Neuronal stem cell (in vitro differentiated cells): Measurements from ENCODE around the gene SPIRE2.
"Not testable (repeated sequence)": the region's sequence is repeated elsewhere in the genome, so short reads cannot be mapped to it uniquely, and the experiment has no call there.

Experiments
- DNase-seq: peaks from one replicate; pipeline ENCODE4 v3.0.0-alpha.2; 2013; ENCODE audit warnings: low spot score
- H2AFZ ChIP-seq: one replicate; pipeline ENCODE4 v1.6.1; 2013; ENCODE audit warnings: mild to moderate bottlenecking, low read length, inconsistent platforms
- H2AK5ac ChIP-seq: 2 replicates; pipeline ENCODE4 v1.6.1; 2013; ENCODE audit warnings: low read depth, mild to moderate bottlenecking, inconsistent platforms, low read length, moderate library complexity, mixed read lengths
- H2BK120ac ChIP-seq: 2 replicates; pipeline ENCODE4 v1.6.1; 2013; ENCODE audit warnings: low read depth, mild to moderate bottlenecking, inconsistent platforms, low read length, moderate library complexity, mixed read lengths
- H2BK12ac ChIP-seq: one replicate; pipeline ENCODE4 v1.6.1; 2013; ENCODE audit warnings: low read length, inconsistent platforms
- H2BK15ac ChIP-seq: 2 replicates; pipeline ENCODE4 v1.6.1; 2013; ENCODE audit warnings: mild to moderate bottlenecking, low read length, inconsistent platforms, mixed read lengths
- H2BK5ac ChIP-seq: one replicate; pipeline ENCODE4 v1.6.1; 2013; ENCODE audit warnings: inconsistent platforms, mild to moderate bottlenecking, low read length, moderate library complexity
- H3K14ac ChIP-seq: one replicate; pipeline ENCODE4 v1.6.1; 2013; ENCODE audit warnings: low read length, inconsistent platforms
- H3K18ac ChIP-seq: 2 replicates; pipeline ENCODE4 v1.6.1; 2013; ENCODE audit warnings: low read length, inconsistent platforms
- H3K23ac ChIP-seq: 2 replicates; pipeline ENCODE4 v1.6.1; 2013; ENCODE audit warnings: low read depth, mild to moderate bottlenecking, mixed read lengths, low read length, inconsistent platforms; ENCODE audit not compliant: poor library complexity
- H3K27ac ChIP-seq: replicated peaks from 3 replicates; pipeline ENCODE4 v1.5.1; 2013; ENCODE audit warnings: low read length, inconsistent platforms
- H3K27me3 ChIP-seq, 3 experiments: 2 replicates each; pipeline ENCODE4 v1.6.1; 2013; ENCODE audit warnings: low read length in 3 of 3, mild to moderate bottlenecking in 2 of 3, inconsistent platforms in 1 of 3, low read depth in 1 of 3, mixed read lengths in 1 of 3, moderate library complexity in 1 of 3; ENCODE audit not compliant: control insufficient read depth in 3 of 3, insufficient read depth in 3 of 3
- H3K36me3 ChIP-seq, 2 donors: replicated peaks in 1 of 2; 2 replicates each; pipeline ENCODE4 v1.6.1; 2013; ENCODE audit warnings: low read length in 2 of 2; ENCODE audit not compliant: control insufficient read depth in 2 of 2, insufficient read depth in 2 of 2
- H3K4ac ChIP-seq: 2 replicates; pipeline ENCODE4 v1.6.1; 2013; ENCODE audit warnings: inconsistent platforms, mild to moderate bottlenecking, low read length, moderate library complexity
- H3K4me1 ChIP-seq, 2 donors: 1 replicate in 1 of 2; 2 replicates in 1 of 2; pipeline ENCODE4 v1.6.1; 2013; ENCODE audit warnings: low read length in 2 of 2, low read depth in 1 of 2; ENCODE audit not compliant: control insufficient read depth in 2 of 2, insufficient read depth in 1 of 2
- H3K4me2 ChIP-seq: one replicate; pipeline ENCODE4 v1.6.1; 2013; ENCODE audit warnings: mild to moderate bottlenecking, low read length, inconsistent platforms; ENCODE audit not compliant: insufficient read depth, poor library complexity, severe bottlenecking
- H3K4me3 ChIP-seq, 2 donors: 2 replicates each; pipeline ENCODE4 v1.5.1; 2013; ENCODE audit warnings: low read length in 2 of 2, mild to moderate bottlenecking in 2 of 2, inconsistent platforms in 1 of 2, moderate library complexity in 1 of 2
- H3K79me1 ChIP-seq: one replicate; pipeline ENCODE4 v1.6.1; 2013; ENCODE audit warnings: low read depth, mild to moderate bottlenecking, inconsistent platforms, low read length, moderate library complexity
- H3K9ac ChIP-seq: one replicate; pipeline ENCODE4 v1.6.1; 2013; ENCODE audit warnings: mild to moderate bottlenecking, low read depth, low read length, inconsistent platforms; ENCODE audit not compliant: poor library complexity
- H3K9me3 ChIP-seq, 2 donors: replicated peaks in 1 of 2; 2 replicates each; pipeline versions ENCODE3 to v1.6.1; 2013; ENCODE audit warnings: low read length in 2 of 2, mild to moderate bottlenecking in 2 of 2, inconsistent platforms in 1 of 2, low read depth in 1 of 2, mixed read lengths in 1 of 2, moderate library complexity in 1 of 2; ENCODE audit not compliant: control insufficient read depth in 2 of 2, insufficient read depth in 1 of 2
- H4K8ac ChIP-seq: one replicate; pipeline ENCODE4 v1.6.1; 2013; ENCODE audit warnings: low read depth, mild to moderate bottlenecking, inconsistent platforms, low read length, moderate library complexity
- H4K91ac ChIP-seq: one replicate; pipeline ENCODE4 v1.6.1; 2013; ENCODE audit warnings: low read length, low read depth, mild to moderate bottlenecking, inconsistent platforms; ENCODE audit not compliant: poor library complexity
- WGBS, 2 donors: extraction: QIAGEN DNeasy Blood & Tissue Kit; methylation state at CpG; one replicate each; pipeline ENCODE4 v1.1.7; 2013; ENCODE audit warnings: missing lambda C conversion rate in 2 of 2, mixed read lengths in 1 of 2; ENCODE audit not compliant: insufficient read length in 2 of 2, insufficient replicate concordance in 1 of 2; ENCODE audit errors: extremely low coverage in 2 of 2; 5-methylcytosine and 5-hydroxymethylcytosine counted together

SPIRE2 gene

GRCh38 chr16:89783952-89784351 lies 44.3 kb upstream of the SPIRE2 start:
- not testable (repeated sequence) for H4K91ac ChIP-seq, H3K4me3 ChIP-seq, H2AFZ ChIP-seq, H2AK5ac ChIP-seq, H2BK15ac ChIP-seq, H3K27ac ChIP-seq, H3K27me3 ChIP-seq, H3K4me1 ChIP-seq, H2BK120ac ChIP-seq, H2BK5ac ChIP-seq, H3K14ac ChIP-seq, H3K9me3 ChIP-seq, H3K79me1 ChIP-seq, H3K4me2 ChIP-seq, H3K9ac ChIP-seq, H2BK12ac ChIP-seq, H3K18ac ChIP-seq, DNase-seq, H3K4ac ChIP-seq, H3K23ac ChIP-seq, H4K8ac ChIP-seq
- peaks cover 28 to 93% of the 10 kb centered on the region in 2 donors for H3K36me3 ChIP-seq
- no CpG with 5 or more reads among the region's 6 CpGs for WGBS, 2 donors

- Histone ChIP-seq H2BK5ac (no peak overlapping the region), H3K14ac (no peak overlapping the region), H3K4me1 (no peaks in the 10 kb centered on the region), H2BK15ac (no peak overlapping the region), H2AK5ac (no peak overlapping the region), H2BK120ac (no peak overlapping the region), H3K36me3 (peaks cover 25 to 93% of the 10 kb centered on the region in 2 donors), H3K18ac (no peak overlapping the region), H3K27ac (no peak overlapping the region), H3K4me3 (no peak overlapping the region), H4K91ac (no peak overlapping the region), H3K9me3 (no peaks in the 10 kb centered on the region), H3K23ac (no peak overlapping the region), H3K9ac (no peak overlapping the region), H2BK12ac (no peak overlapping the region), H3K79me1 (peaks cover 4% of the 10 kb centered on the region), H2AFZ (no peak overlapping the region), H3K4me2 (no peak overlapping the region), H4K8ac (no peak overlapping the region), H3K27me3 (no peaks in the 10 kb centered on the region), H3K4ac (no peak overlapping the region)
- no peak for DNase-seq
- WGBS, 2 donors: no CpG with 5 or more reads among the region's 7 CpGs
Observed at GRCh38 chr16:89784406-89784805, 43.9 kb upstream of the SPIRE2 start.

- WGBS, 2 donors: no CpG with 5 or more reads among the region's 11 CpGs
- Histone ChIP-seq H3K36me3 (peaks cover 22 to 93% of the 10 kb centered on the region in 2 donors), H3K14ac (no peak overlapping the region)
Observed at GRCh38 chr16:89785523-89786155, 42.6 kb upstream of the SPIRE2 start.

GRCh38 chr16:89786474-89787364 lies 41.6 kb upstream of the SPIRE2 start:
- H3K9me3 ChIP-seq: no peaks in the 10 kb centered on the region
- no peak overlapping the region for H2AK5ac ChIP-seq
- no peak overlapping the region for H3K23ac ChIP-seq
- H4K8ac ChIP-seq: no peak overlapping the region
- no peak overlapping the region for H3K18ac ChIP-seq
- DNase-seq: no peak
- H2BK5ac ChIP-seq: no peak overlapping the region
- H3K9ac ChIP-seq: no peak overlapping the region
- no peak overlapping the region for H3K27ac ChIP-seq
- H3K14ac ChIP-seq: no peak overlapping the region
- no peak overlapping the region for H3K4me2 ChIP-seq
- no peaks in the 10 kb centered on the region for H3K27me3 ChIP-seq
- H3K4ac ChIP-seq: no peak overlapping the region
- WGBS, 2 donors: no CpG with 5 or more reads among the region's 21 CpGs
- peaks cover 4% of the 10 kb centered on the region for H3K79me1 ChIP-seq
- no peak overlapping the region for H2BK12ac ChIP-seq
- no peaks in the 10 kb centered on the region for H3K4me1 ChIP-seq
- H3K36me3 ChIP-seq: peaks cover 30 to 96% of the 10 kb centered on the region in 2 donors
- no peak overlapping the region for H4K91ac ChIP-seq
- no peak overlapping the region for H2BK120ac ChIP-seq
- H3K4me3 ChIP-seq: no peak overlapping the region
- H2BK15ac ChIP-seq: no peak overlapping the region
- H2AFZ ChIP-seq: no peak overlapping the region

More at GRCh38 chr16:89785523-89786155, 42.6 kb upstream of the SPIRE2 start:
- no peak overlapping the region for H3K4me2 ChIP-seq
- DNase-seq: no peak
- H3K27ac ChIP-seq: no peak overlapping the region
- H2BK15ac ChIP-seq: no peak overlapping the region
- H4K91ac ChIP-seq: no peak overlapping the region
- H3K27me3 ChIP-seq: no peaks in the 10 kb centered on the region
- no peak overlapping the region for H2BK12ac ChIP-seq
- no peak overlapping the region for H2AK5ac ChIP-seq
- no peaks in the 10 kb centered on the region for H3K9me3 ChIP-seq
- H3K79me1 ChIP-seq: peaks cover 4% of the 10 kb centered on the region
- no peak overlapping the region for H3K18ac ChIP-seq
- H4K8ac ChIP-seq: no peak overlapping the region
- H3K4me1 ChIP-seq: no peaks in the 10 kb centered on the region
- H3K23ac ChIP-seq: no peak overlapping the region
- H2BK120ac ChIP-seq: no peak overlapping the region
- H3K4ac ChIP-seq: no peak overlapping the region
- no peak overlapping the region for H2BK5ac ChIP-seq
- H2AFZ ChIP-seq: no peak overlapping the region
- H3K9ac ChIP-seq: no peak overlapping the region
- no peak overlapping the region for H3K4me3 ChIP-seq
